GM12865 (cell line): ENCODE results near the gene NMS.

Experiments
- DNase-seq: peaks from one replicate; pipeline ENCODE4 v3.0.0; 2010; ENCODE audit warnings: low read depth
- H3K4me3 ChIP-seq: 2 replicates; pipeline ENCODE4 v1.5.1; 2011; ENCODE audit warnings: mild to moderate bottlenecking, low read depth, low read length, control low read depth
- TF ChIP-seq, protein P1 (sequence below): IDR thresholded peaks from 2 replicates; pipeline ENCODE4 v1.5.1; 2011; ENCODE audit warnings: low read length, control low read depth, low read depth, inconsistent platforms; ENCODE audit not compliant: insufficient read depth; ENCODE audit errors: missing control alignments

Gene NMS

DNA sequence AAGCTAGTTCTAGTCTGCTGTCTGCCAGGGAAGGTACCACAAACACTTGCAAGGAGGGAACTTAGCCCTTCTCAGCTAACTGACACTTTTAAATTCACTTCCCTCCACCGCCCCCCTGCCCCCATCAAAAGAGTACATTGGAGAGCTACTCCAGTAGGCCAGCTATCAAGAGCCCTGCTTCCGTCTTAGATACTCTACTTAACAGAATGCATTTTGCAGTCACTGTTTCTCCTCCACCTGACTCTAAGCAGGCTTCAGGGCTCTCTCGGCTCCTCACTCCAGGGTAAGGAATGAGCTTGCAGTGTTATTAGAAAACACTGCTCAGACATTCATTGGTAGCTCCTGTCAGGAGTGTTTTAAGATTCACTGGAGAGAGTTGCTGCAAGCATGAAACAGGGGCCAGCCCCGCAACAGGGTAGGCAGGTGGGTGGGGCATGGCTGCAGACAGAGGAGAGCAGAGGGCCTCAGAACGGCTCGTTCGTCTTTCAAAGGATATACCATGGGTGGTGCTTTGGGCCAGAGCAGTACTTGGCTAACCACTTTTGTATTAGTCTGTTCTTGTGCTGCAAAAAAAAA is 57.2 kb downstream of the NMS start:
- no peak overlapping the region for H3K4me3 ChIP-seq
- TF ChIP-seq, protein P1, sequence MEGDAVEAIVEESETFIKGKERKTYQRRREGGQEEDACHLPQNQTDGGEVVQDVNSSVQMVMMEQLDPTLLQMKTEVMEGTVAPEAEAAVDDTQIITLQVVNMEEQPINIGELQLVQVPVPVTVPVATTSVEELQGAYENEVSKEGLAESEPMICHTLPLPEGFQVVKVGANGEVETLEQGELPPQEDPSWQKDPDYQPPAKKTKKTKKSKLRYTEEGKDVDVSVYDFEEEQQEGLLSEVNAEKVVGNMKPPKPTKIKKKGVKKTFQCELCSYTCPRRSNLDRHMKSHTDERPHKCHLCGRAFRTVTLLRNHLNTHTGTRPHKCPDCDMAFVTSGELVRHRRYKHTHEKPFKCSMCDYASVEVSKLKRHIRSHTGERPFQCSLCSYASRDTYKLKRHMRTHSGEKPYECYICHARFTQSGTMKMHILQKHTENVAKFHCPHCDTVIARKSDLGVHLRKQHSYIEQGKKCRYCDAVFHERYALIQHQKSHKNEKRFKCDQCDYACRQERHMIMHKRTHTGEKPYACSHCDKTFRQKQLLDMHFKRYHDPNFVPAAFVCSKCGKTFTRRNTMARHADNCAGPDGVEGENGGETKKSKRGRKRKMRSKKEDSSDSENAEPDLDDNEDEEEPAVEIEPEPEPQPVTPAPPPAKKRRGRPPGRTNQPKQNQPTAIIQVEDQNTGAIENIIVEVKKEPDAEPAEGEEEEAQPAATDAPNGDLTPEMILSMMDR = no peak
- DNase-seq = no peak

DNA sequence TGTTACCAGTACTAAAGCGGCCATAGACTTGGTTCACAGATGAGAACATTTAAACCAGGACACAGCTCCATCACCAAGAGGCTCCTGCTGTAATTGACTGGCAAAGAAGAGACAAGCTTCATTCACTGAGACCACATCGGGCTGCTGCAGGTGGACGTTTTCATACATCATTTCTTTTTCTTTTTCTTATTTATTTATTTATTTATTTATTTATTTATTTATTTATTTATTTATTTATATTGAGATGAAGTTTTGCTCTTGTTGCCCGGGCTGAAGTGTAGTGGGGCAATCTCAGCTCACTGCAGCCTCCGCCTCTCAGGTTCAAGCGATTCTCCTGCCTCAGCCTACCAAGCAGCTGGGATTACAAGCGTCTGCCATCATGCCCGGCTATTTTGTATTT is 58.9 kb downstream of the NMS start:
- H3K4me3 ChIP-seq = no peak overlapping the region
- no peak for DNase-seq
- TF ChIP-seq, protein P1 = no peak

- TF ChIP-seq, protein P1 = no peak
- H3K4me3 ChIP-seq = no peak overlapping the region
- no peak for DNase-seq
Measured at GRCh38 chr2:100529900-100530299, 59.6 kb downstream of the NMS start.
